NCI-H226 (cell line): ENCODE results near the gene METTL26.
"Not testable (repeated sequence)": the region's sequence is repeated elsewhere in the genome, so short reads cannot be mapped to it uniquely, and the experiment has no call there.

Experiments
- DNase-seq: peaks from one replicate; pipeline ENCODE4 v3.0.0-alpha.2; 2015

Gene METTL26

GRCh38 chr16:624526-625070, 11.5 kb downstream of the METTL26 start:
- no peak for DNase-seq

GRCh38 chr16:622920-623280, 13.2 kb downstream of the METTL26 start:
- DNase-seq: no peak

- DNase-seq: no peak
Observed at GRCh38 chr16:621526-622105, 14.5 kb downstream of the METTL26 start.

GRCh38 chr16:620700-621525, 15.2 kb downstream of the METTL26 start:
- no peak for DNase-seq

GRCh38 chr16:619476-620100, 16.5 kb downstream of the METTL26 start:
- no peak for DNase-seq

GRCh38 chr16:617855-618254, 18.2 kb downstream of the METTL26 start:
- DNase-seq: no peak

- DNase-seq: no peak
Observed at GRCh38 chr16:616733-617586, 19.1 kb downstream of the METTL26 start.

GRCh38 chr16:615122-615521, 21.0 kb downstream of the METTL26 start:
- no peak for DNase-seq

GRCh38 chr16:610513-611381, 25.4 kb downstream of the METTL26 start:
- no peak for DNase-seq

GRCh38 chr16:609984-610383, 26.1 kb downstream of the METTL26 start:
- no peak for DNase-seq

- no peak for DNase-seq
Observed at GRCh38 chr16:609316-609715, 26.8 kb downstream of the METTL26 start.

- no peak for DNase-seq
Observed at GRCh38 chr16:608019-608418, 28.1 kb downstream of the METTL26 start.

GRCh38 chr16:606656-607307, 29.3 kb downstream of the METTL26 start:
- no peak for DNase-seq

- no peak for DNase-seq
Observed at GRCh38 chr16:603933-604332, 32.2 kb downstream of the METTL26 start.

GRCh38 chr16:600781-601180, 35.3 kb downstream of the METTL26 start:
- no peak for DNase-seq

GRCh38 chr16:598823-599739, 37.0 kb downstream of the METTL26 start:
- no peak for DNase-seq

GRCh38 chr16:597655-598054, 38.5 kb downstream of the METTL26 start:
- not testable (repeated sequence) for DNase-seq

GRCh38 chr16:596736-597060, 39.4 kb downstream of the METTL26 start:
- no peak for DNase-seq

GRCh38 chr16:595942-596735, 40.0 kb downstream of the METTL26 start:
- DNase-seq: no peak
